IMR-90 (cell line): ENCODE measurements around the gene ATP13A5. TPM values are rescaled to one million over a fixed set of nuclear protein-coding genes. Genes with fewer than 3 reads are reported as not detected.

Experiments used
- ATAC-seq: fragments of 200-7000 bp; cut with Tn5 transposase; 2 replicates; pipeline ENCODE4 v1.9.1; 2020; ENCODE audit warnings: low read depth, mild to moderate bottlenecking, moderate library complexity
- BruUV-seq: library from RNA; stranded (reverse); fragments of 400-500 nt; replicated peaks from 2 replicates; lab custom pipeline; 2021; lab: Mats Ljungman, UMichigan
- CTCF ChIA-PET: fragments of 300-600 bp; formaldehyde crosslinking; extraction: SDS; loops from one replicate; lab custom pipeline; 2021; ENCODE audit warnings: antibody characterized with exemption; lab: Yijun Ruan, JAX
- POLR2A ChIA-PET: fragments of 300-600 bp; sonication (Branson Sonifier 250); formaldehyde crosslinking; loops from one replicate; lab custom pipeline; 2022; ENCODE audit warnings: antibody characterized with exemption; ENCODE audit not compliant: unreplicated experiment; lab: Charles Lee
- DNase-seq: peaks from one replicate; pipeline ENCODE4 v3.0.0; 2013
- H2AFZ ChIP-seq: replicated peaks from 2 replicates; pipeline ENCODE3; 2013; ENCODE audit warnings: low read length, mild to moderate bottlenecking; ENCODE audit not compliant: poor library complexity
- H2AK5ac ChIP-seq: 2 replicates; pipeline ENCODE4 v1.6.1; 2013; ENCODE audit warnings: low read depth, low read length, inconsistent platforms
- H2AK9ac ChIP-seq: replicated peaks from 2 replicates; pipeline ENCODE3; 2013; ENCODE audit warnings: mild to moderate bottlenecking, low read depth, low read length, moderate library complexity; ENCODE audit not compliant: poor library complexity
- H2BK120ac ChIP-seq: 2 replicates; pipeline ENCODE4 v1.6.1; 2013; ENCODE audit warnings: low read depth, low read length, inconsistent platforms
- H2BK15ac ChIP-seq: 3 replicates; pipeline ENCODE4 v1.6.1; 2013; ENCODE audit warnings: low read depth, low read length, inconsistent platforms
- H2BK20ac ChIP-seq: 2 replicates; pipeline ENCODE4 v1.6.1; 2013; ENCODE audit warnings: low read depth, mild to moderate bottlenecking, inconsistent platforms, low read length, moderate library complexity
- H2BK5ac ChIP-seq: 2 replicates; pipeline ENCODE4 v1.6.1; 2013; ENCODE audit warnings: mild to moderate bottlenecking, low read depth, low read length, inconsistent platforms; ENCODE audit not compliant: poor library complexity, severe bottlenecking
- H3K14ac ChIP-seq: replicated peaks from 2 replicates; pipeline ENCODE4 v1.6.1; 2013; ENCODE audit warnings: low read depth, low read length, inconsistent platforms
- H3K18ac ChIP-seq: 2 replicates; pipeline ENCODE4 v1.6.1; 2013; ENCODE audit warnings: low read depth, low read length, control low read depth
- H3K23ac ChIP-seq: 2 replicates; pipeline ENCODE4 v1.6.1; 2013; ENCODE audit warnings: low read depth, low read length, inconsistent platforms
- H3K27ac ChIP-seq: 2 replicates; pipeline ENCODE4 v1.5.1; 2013; ENCODE audit warnings: mild to moderate bottlenecking, control low read depth, low read length; ENCODE audit not compliant: insufficient read depth
- H3K27me3 ChIP-seq: 2 replicates; pipeline ENCODE4 v1.6.1; 2013; ENCODE audit warnings: low read length; ENCODE audit not compliant: control insufficient read depth, insufficient read depth
- H3K36me3 ChIP-seq: 2 replicates; pipeline ENCODE4 v1.6.1; 2013; ENCODE audit warnings: low read length, mixed read lengths; ENCODE audit not compliant: control insufficient read depth, insufficient read depth
- H3K4ac ChIP-seq: 2 replicates; pipeline ENCODE4 v1.6.1; 2013; ENCODE audit warnings: low read depth, low read length, inconsistent platforms
- H3K4me1 ChIP-seq: 2 replicates; pipeline ENCODE4 v1.6.1; 2013; ENCODE audit warnings: low read length, mixed read lengths; ENCODE audit not compliant: control insufficient read depth, insufficient read depth
- H3K4me2 ChIP-seq: 2 replicates; pipeline ENCODE4 v1.6.1; 2013; ENCODE audit warnings: low read depth, mild to moderate bottlenecking, control low read depth, low read length, moderate library complexity
- H3K4me3 ChIP-seq: 2 replicates; pipeline ENCODE4 v1.5.1; 2013; ENCODE audit warnings: low read depth, mild to moderate bottlenecking, control low read depth, low read length, moderate library complexity; ENCODE audit not compliant: insufficient read depth
- H3K56ac ChIP-seq: 2 replicates; pipeline ENCODE4 v1.6.1; 2013; ENCODE audit warnings: low read length, inconsistent platforms; ENCODE audit not compliant: insufficient read depth; ENCODE audit errors: extremely low read depth
- H3K79me1 ChIP-seq, 2 experiments: 2 replicates each; pipeline ENCODE4 v1.6.1; 2013; ENCODE audit warnings: low read length in 2 of 2, inconsistent platforms in 1 of 2, low read depth in 1 of 2
- H3K9ac ChIP-seq: 2 replicates; pipeline ENCODE4 v1.6.1; 2013; ENCODE audit warnings: low read depth, low read length, control low read depth
- H3K9me1 ChIP-seq: 2 replicates; pipeline ENCODE4 v1.6.1; 2013; ENCODE audit warnings: low read length, inconsistent platforms; ENCODE audit not compliant: insufficient read depth
- H3K9me3 ChIP-seq: 2 replicates; pipeline ENCODE4 v1.6.1; 2013; ENCODE audit warnings: low read length; ENCODE audit not compliant: control insufficient read depth, insufficient read depth
- H4K20me1 ChIP-seq: 2 replicates; pipeline ENCODE4 v1.6.1; 2013; ENCODE audit warnings: low read length, inconsistent platforms; ENCODE audit not compliant: insufficient read depth
- H4K5ac ChIP-seq: 2 replicates; pipeline ENCODE4 v1.6.1; 2013; ENCODE audit warnings: mild to moderate bottlenecking, low read depth, low read length, control low read depth
- H4K8ac ChIP-seq, 2 experiments: 2 replicates each; pipeline ENCODE4 v1.6.1; 2013; ENCODE audit warnings: low read depth in 2 of 2, low read length in 2 of 2, control low read depth in 1 of 2, inconsistent platforms in 1 of 2
- H4K91ac ChIP-seq: 2 replicates; pipeline ENCODE4 v1.6.1; 2013; ENCODE audit warnings: low read depth, low read length, inconsistent platforms; ENCODE audit not compliant: insufficient read depth
- BHLHE40 ChIP-seq: fragments of 150-350 bp; IDR thresholded peaks from 2 replicates; pipeline ENCODE4 v1.6.1; 2016; ENCODE audit warnings: mild to moderate bottlenecking, low read depth, low read length
- CEBPB ChIP-seq: IDR thresholded peaks from 2 replicates; pipeline ENCODE4 v1.6.1; 2012; ENCODE audit warnings: low read depth, low read length, improper control_type of control experiment
- CHD1 ChIP-seq: IDR thresholded peaks from 2 replicates; pipeline ENCODE4 v1.6.1; 2012; ENCODE audit warnings: low read depth, low read length, improper control_type of control experiment
- CTCF ChIP-seq: conservative IDR thresholded peaks from 2 replicates; pipeline ENCODE4 v1.5.1; 2012; ENCODE audit warnings: mild to moderate bottlenecking, low read depth, low read length, improper control_type of control experiment
- ELK1 ChIP-seq: fragments of 150-350 bp; IDR thresholded peaks from 2 replicates; pipeline ENCODE4 v1.6.1; 2016; ENCODE audit warnings: low read depth, mild to moderate bottlenecking, low read length, moderate library complexity, borderline replicate concordance
- FOS ChIP-seq: fragments of 150-350 bp; IDR thresholded peaks from 2 replicates; pipeline ENCODE4 v1.6.1; 2016; ENCODE audit warnings: low read depth, low read length
- MAFK ChIP-seq: IDR thresholded peaks from 2 replicates; pipeline ENCODE4 v1.6.1; 2012; ENCODE audit warnings: low read depth, low read length, improper control_type of control experiment
- MAZ ChIP-seq: IDR thresholded peaks from 2 replicates; pipeline ENCODE4 v1.6.1; 2012; ENCODE audit warnings: low read depth, mild to moderate bottlenecking, low read length, improper control_type of control experiment, moderate library complexity, borderline replicate concordance
- MXI1 ChIP-seq: IDR thresholded peaks from 2 replicates; pipeline ENCODE4 v1.6.1; 2012; ENCODE audit warnings: low read depth, mild to moderate bottlenecking, low read length, moderate library complexity, borderline replicate concordance
- NFE2L2 ChIP-seq: fragments of 150-350 bp; IDR thresholded peaks from 2 replicates; pipeline ENCODE4 v1.6.1; 2016; ENCODE audit warnings: low read depth, mild to moderate bottlenecking, low read length
- POLR2A ChIP-seq: IDR thresholded peaks from 2 replicates; pipeline ENCODE4 v1.6.1; 2012; ENCODE audit warnings: mild to moderate bottlenecking, low read depth, low read length
- RAD21 ChIP-seq: IDR thresholded peaks from 2 replicates; pipeline ENCODE4 v1.6.1; 2012; ENCODE audit warnings: low read length, improper control_type of control experiment
- RCOR1 ChIP-seq: IDR thresholded peaks from 2 replicates; pipeline ENCODE4 v1.6.1; 2012; ENCODE audit warnings: mild to moderate bottlenecking, low read length, improper control_type of control experiment; ENCODE audit not compliant: insufficient replicate concordance
- RFX5 ChIP-seq: IDR thresholded peaks from 2 replicates; pipeline ENCODE4 v1.8.0; 2012; ENCODE audit warnings: low read depth, mild to moderate bottlenecking, low read length, moderate library complexity
- SMC3 ChIP-seq: fragments of 150-350 bp; IDR thresholded peaks from 2 replicates; pipeline ENCODE4 v1.6.1; 2016; ENCODE audit warnings: low read depth, mild to moderate bottlenecking, antibody characterized with exemption, low read length, moderate library complexity
- USF2 ChIP-seq: fragments of 150-350 bp; IDR thresholded peaks from 2 replicates; pipeline ENCODE4 v1.6.1; 2017; ENCODE audit warnings: mild to moderate bottlenecking, antibody characterized with exemption, low read length, low read depth
- WGBS, 2 experiments: methylation state at CpG; one replicate each; pipeline versions ENCODE4 v1.1.5 to v1.1.7; 2013; ENCODE audit warnings: missing lambda C conversion rate in 2 of 2; ENCODE audit not compliant: insufficient read length in 1 of 2; ENCODE audit errors: extremely low coverage in 2 of 2; 5-methylcytosine and 5-hydroxymethylcytosine counted together
- dilution Hi-C: fragments of 300-500 bp; cut with HindIII; formaldehyde crosslinking; loops from one replicate; pipeline ENCODE4 v1.14.3; 2018; ENCODE audit warnings: low sequenced_read_pairs; ENCODE audit not compliant: unreplicated experiment
- in situ Hi-C: fragments of 300-500 bp; cut with MboI; formaldehyde crosslinking; loops from 3 replicates; pipeline ENCODE4 v1.14.3; 2019; ENCODE audit warnings: low sequenced_read_pairs, inconsistent platforms, mixed read lengths
- intact Hi-C: fragments of 100-400 bp; cut with micrococcal nuclease; formaldehyde crosslinking; loops from 2 replicates; pipeline ENCODE4 v1.10.0; 2022
- polyA plus RNA-seq, 3 experiments: library from polyadenylated mRNA; depleted of rRNA; stranded (reverse); fragments of >200 nt; gene quantifications; 2 replicates each; pipeline ENCODE4 v1.2.3, GENCODE V29; 2012; ENCODE audit warnings: low replicate concordance in 1 of 3
- total RNA-seq: library from RNA; depleted of rRNA; stranded (reverse); fragments of >200 nt; gene quantifications from 2 replicates; pipeline ENCODE4 v1.2.3, GENCODE V29; 2012

ATP13A5 gene
- total and polyA plus RNA-seq, 2 of the 4 experiments (the other 2 are of a cell fraction), result not detected

- no peaks in the 10 kb centered on the region for H3K27me3 ChIP-seq
- H3K56ac ChIP-seq, result no peak overlapping the region
- no peak overlapping the region for H2AK5ac ChIP-seq
- H4K20me1 ChIP-seq, result no peaks in the 10 kb centered on the region
- DNase-seq (no peak), ATAC-seq (no peak)
- H4K5ac ChIP-seq, result no peak overlapping the region
- no peaks in the 10 kb centered on the region for H3K79me1 ChIP-seq
- H3K36me3 ChIP-seq, result no peaks in the 10 kb centered on the region
- no peak overlapping the region for H3K18ac ChIP-seq
- no peak overlapping the region for H3K14ac ChIP-seq
- H3K4me2 ChIP-seq, result no peak overlapping the region
- no peak overlapping the region for H3K4ac ChIP-seq
- TF ChIP-seq CTCF (no peak), CHD1 (no peak), BHLHE40 (no peak), RFX5 (no peak), SMC3 (no peak), MXI1 (no peak), CEBPB (no peak), USF2 (no peak), MAFK (no peak), NFE2L2 (no peak), FOS (no peak), MAZ (no peak), ELK1 (no peak), POLR2A (no peak), RCOR1 (no peak), RAD21 (no peak)
- H2BK5ac ChIP-seq, result no peak overlapping the region
- ChIA-PET POLR2A (no interaction called here), CTCF (no interaction called here)
- BruUV-seq, result no TSS peak
- no peak overlapping the region for H2AFZ ChIP-seq
- no peaks in the 10 kb centered on the region for H3K4me1 ChIP-seq
- H3K9me3 ChIP-seq, result peaks cover 5% of the 10 kb centered on the region; the same call in 1 of the 2 replicates
- no peak overlapping the region for H3K9ac ChIP-seq
- in situ Hi-C loops, result no loop called here
- no peak overlapping the region for H4K8ac ChIP-seq
- WGBS, 2 experiments, result no CpG with 5 or more reads among the region's 6 CpGs
- no peak overlapping the region for H4K91ac ChIP-seq
- H2AK9ac ChIP-seq, result no peak overlapping the region
- H2BK120ac ChIP-seq, result no peak overlapping the region
- H3K27ac ChIP-seq, result no peak overlapping the region
- dilution Hi-C loops, result no loop called here
- H3K9me1 ChIP-seq, result no peaks in the 10 kb centered on the region
- no peak overlapping the region for H2BK15ac ChIP-seq
- no peak overlapping the region for H3K4me3 ChIP-seq
- intact Hi-C loops, result no loop called here
- no peak overlapping the region for H3K23ac ChIP-seq
- no peak overlapping the region for H2BK20ac ChIP-seq
These were observed 67.4 kb downstream of the ATP13A5 start for GRCh38 chr3:193310914-193311723.
